PC-3 (cell line): ENCODE data around the gene COL1A2. TPM values are rescaled to one million over a fixed set of nuclear protein-coding genes. Genes with fewer than 3 reads are reported as not detected.

Source experiments
- ATAC-seq: fragments of 200-7000 bp; cut with Tn5 transposase; 2 replicates; pipeline ENCODE4 v1.9.1; 2020; ENCODE audit warnings: mild to moderate bottlenecking, moderate library complexity
- BruUV-seq: library from RNA; stranded (reverse); fragments of 400-500 nt; replicated peaks from 2 replicates; lab custom pipeline; 2021; lab: Mats Ljungman, UMichigan
- CTCF ChIA-PET: fragments of 300-600 bp; sonication (Branson Sonifier 250); formaldehyde crosslinking; loops from one replicate; lab custom pipeline; 2022; ENCODE audit warnings: antibody characterized with exemption; lab: Charles Lee
- POLR2A ChIA-PET: fragments of 300-600 bp; sonication (Branson Sonifier 250); formaldehyde crosslinking; loops from one replicate; lab custom pipeline; 2022; ENCODE audit warnings: antibody characterized with exemption; ENCODE audit not compliant: unreplicated experiment; lab: Charles Lee
- DNase-seq: peaks from one replicate; pipeline ENCODE4 v3.0.0-alpha.2; 2015
- H2AFZ ChIP-seq: fragments of 300-600 bp; sonication (generic); 2 replicates; pipeline ENCODE4 v1.6.0; 2016; ENCODE audit warnings: antibody characterized with exemption, low read length
- H3F3A ChIP-seq: fragments of 300-600 bp; sonication (generic); one replicate; pipeline ENCODE4 v1.6.0; 2017; ENCODE audit warnings: antibody characterized with exemption, low read length, control low read depth, mild to moderate bottlenecking; ENCODE audit not compliant: unreplicated experiment
- H3K27ac ChIP-seq: fragments of 300-600 bp; sonication (generic); 2 replicates; pipeline ENCODE4 v1.5.1; 2016; ENCODE audit warnings: mild to moderate bottlenecking, low read length
- H3K27me3 ChIP-seq: fragments of 300-600 bp; sonication (generic); 2 replicates; pipeline ENCODE4 v1.6.1; 2016; ENCODE audit warnings: low read length, mixed read lengths
- H3K36me3 ChIP-seq: fragments of 300-600 bp; sonication (generic); 2 replicates; pipeline ENCODE4 v1.6.1; 2016; ENCODE audit warnings: low read depth, mixed run types, low read length, mixed read lengths
- H3K4me1 ChIP-seq: fragments of 300-600 bp; sonication (generic); 2 replicates; pipeline ENCODE4 v1.5.1; 2016; ENCODE audit warnings: low read length; ENCODE audit not compliant: insufficient read depth
- H3K4me2 ChIP-seq: fragments of 300-600 bp; sonication (generic); 2 replicates; pipeline ENCODE4 v1.6.0; 2016; ENCODE audit warnings: low read length
- H3K4me3 ChIP-seq: fragments of 300-600 bp; sonication (generic); 2 replicates; pipeline ENCODE4 v1.5.1; 2016; ENCODE audit warnings: mild to moderate bottlenecking, low read length, mixed read lengths
- H3K79me2 ChIP-seq: fragments of 300-600 bp; sonication (generic); 2 replicates; pipeline ENCODE4 v1.6.1; 2017; ENCODE audit warnings: low read length, mixed read lengths
- H3K9ac ChIP-seq: fragments of 300-600 bp; sonication (generic); 2 replicates; pipeline ENCODE4 v1.6.0; 2016; ENCODE audit warnings: mild to moderate bottlenecking, low read length
- H3K9me2 ChIP-seq: fragments of 300-600 bp; sonication (generic); replicated peaks from 2 replicates; pipeline ENCODE4 v1.6.1; 2016; ENCODE audit warnings: mixed run types, low read length, mixed read lengths
- H3K9me3 ChIP-seq: fragments of 300-600 bp; sonication (generic); 2 replicates; pipeline ENCODE4 v1.6.1; 2016; ENCODE audit warnings: low read length, mixed read lengths
- H4K20me1 ChIP-seq: fragments of 300-600 bp; sonication (generic); 2 replicates; pipeline ENCODE4 v1.6.1; 2016; ENCODE audit warnings: low read length, mixed read lengths
- CTCF ChIP-seq: fragments of 300-600 bp; sonication (generic); conservative IDR thresholded peaks from 2 replicates; pipeline ENCODE4 v1.5.1; 2017; ENCODE audit warnings: antibody characterized with exemption, low read depth, mild to moderate bottlenecking, low read length
- EZH2 ChIP-seq: fragments of 300-600 bp; sonication (generic); IDR thresholded peaks from one replicate; pipeline ENCODE4 v1.6.1; 2017; ENCODE audit warnings: antibody characterized with exemption, mild to moderate bottlenecking, low read length; ENCODE audit not compliant: unreplicated experiment
- EZH2phosphoT487 ChIP-seq: fragments of 300-600 bp; sonication (generic); IDR thresholded peaks from 2 replicates; pipeline ENCODE4 v1.6.1; 2018; ENCODE audit warnings: mild to moderate bottlenecking, antibody characterized with exemption, low read length, borderline replicate concordance
- intact Hi-C: fragments of 100-400 bp; cut with micrococcal nuclease; formaldehyde crosslinking; loops from 2 replicates; pipeline ENCODE4 v1.9.0; 2023
- total RNA-seq: library from RNA; depleted of rRNA; stranded (reverse); fragments of >200 nt; gene quantifications from 2 replicates; pipeline ENCODE4 v1.2.3, GENCODE V29; 2014

COL1A2 gene
- total RNA-seq, 1 experiment from 2014 or later: not detected

GRCh38 chr7:94392393-94392786 is 2.3 kb upstream of the COL1A2 start:
- no peaks in the 10 kb centered on the region for H3K79me2 ChIP-seq
- ATAC-seq: no peak
- H3F3A ChIP-seq: no peaks in the 10 kb centered on the region
- no peak overlapping the region for H2AFZ ChIP-seq
- no peaks in the 10 kb centered on the region for H3K36me3 ChIP-seq
- H3K4me2 ChIP-seq: no peak overlapping the region
- no peaks in the 10 kb centered on the region for H3K4me1 ChIP-seq
- H3K9me3 ChIP-seq: no peaks in the 10 kb centered on the region
- no peak overlapping the region for H3K4me3 ChIP-seq
- H3K9ac ChIP-seq: no peak overlapping the region
- intact Hi-C loops: no loop called here
- no peaks in the 10 kb centered on the region for H3K27me3 ChIP-seq
- no TSS peak for BruUV-seq
- CTCF ChIA-PET: no interaction called here
- H3K9me2 ChIP-seq: no peaks in the 10 kb centered on the region
- no peak for DNase-seq
- TF ChIP-seq EZH2phosphoT487 (no peak), CTCF (no peak), EZH2 (no peak)
- H3K27ac ChIP-seq: no peak overlapping the region
- H4K20me1 ChIP-seq: no peaks in the 10 kb centered on the region
- POLR2A ChIA-PET: no interaction called here

DNA sequence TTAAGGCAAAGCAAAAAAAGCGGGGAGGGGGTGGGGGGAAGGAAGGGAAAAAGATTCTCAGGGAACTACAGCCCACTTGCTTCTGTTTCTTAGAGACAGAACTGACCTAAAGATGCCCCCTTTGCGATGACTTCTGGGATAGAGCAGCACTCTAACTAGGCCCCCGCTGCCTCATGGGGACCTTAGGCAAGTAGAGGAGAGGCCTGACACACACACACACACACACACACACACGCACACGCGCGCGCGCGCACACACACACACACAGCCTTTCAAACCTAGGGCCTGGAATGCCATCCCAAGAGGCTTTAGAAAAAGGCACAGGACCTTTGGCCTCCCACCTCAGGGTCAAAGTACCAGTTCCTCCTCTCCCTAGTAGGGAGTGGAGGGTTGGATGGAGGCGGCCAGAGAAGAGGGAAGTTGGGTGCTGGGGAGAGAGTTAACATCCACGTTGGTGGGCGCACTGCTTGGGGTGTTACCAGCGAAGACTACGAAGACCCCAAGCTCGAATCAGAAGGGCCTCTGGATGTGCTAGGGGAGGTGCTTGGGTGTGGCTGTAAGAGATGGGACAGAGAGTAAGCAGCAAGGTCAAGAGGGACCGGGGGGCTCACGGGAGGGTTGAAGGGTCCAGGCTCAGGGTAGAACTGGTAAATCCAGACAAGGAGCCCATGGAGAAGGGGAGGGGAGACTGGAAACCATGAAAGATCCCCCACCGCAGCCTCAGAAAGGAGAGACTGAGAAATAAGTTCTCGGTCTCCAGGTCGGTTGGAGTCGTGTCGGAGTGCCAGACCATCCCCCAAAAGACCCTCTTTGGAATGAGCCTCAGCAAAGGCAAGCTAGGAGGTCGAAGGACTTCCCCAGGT is 1.2 kb upstream of the COL1A2 start:
- H3K27ac ChIP-seq: no peak overlapping the region
- intact Hi-C loops: no loop called here

More for the DNA sequence above, 1.2 kb upstream of the COL1A2 start:
- no peak for ATAC-seq
- TF ChIP-seq EZH2phosphoT487 (no peak), CTCF (no peak), EZH2 (no peak)
- H3K4me2 ChIP-seq: no peak overlapping the region
- no peak for DNase-seq
- POLR2A ChIA-PET: no interaction called here
- H3K4me1 ChIP-seq: no peaks in the 10 kb centered on the region
- no peak overlapping the region for H3K4me3 ChIP-seq
- no peaks in the 10 kb centered on the region for H3K9me2 ChIP-seq
- H3F3A ChIP-seq: no peaks in the 10 kb centered on the region
- no peaks in the 10 kb centered on the region for H4K20me1 ChIP-seq
- no peaks in the 10 kb centered on the region for H3K36me3 ChIP-seq
- no peaks in the 10 kb centered on the region for H3K9me3 ChIP-seq
- no peaks in the 10 kb centered on the region for H3K27me3 ChIP-seq
- H2AFZ ChIP-seq: no peak overlapping the region
- no peaks in the 10 kb centered on the region for H3K79me2 ChIP-seq
- CTCF ChIA-PET: interaction anchor here (2.2 kb wide), 1 partner anchor 105 kb away, joined by 32 read pairs; no protein-coding TSS in a partner anchor
- BruUV-seq: no TSS peak
- H3K9ac ChIP-seq: no peak overlapping the region
